KG1 (cell line): ENCODE data around the gene MNS1.
A peak's percentile ranks its signal among the peaks of the same experiment; 100 is the strongest.
"Not testable (repeated sequence)": the region's sequence is repeated elsewhere in the genome, so short reads cannot be mapped to it uniquely, and the experiment has no call there.

Experiments used
- DNase-seq: peaks from one replicate; lab custom pipeline; 2025; lab: John Stamatoyannopoulos, UW

MNS1 gene, protein sequence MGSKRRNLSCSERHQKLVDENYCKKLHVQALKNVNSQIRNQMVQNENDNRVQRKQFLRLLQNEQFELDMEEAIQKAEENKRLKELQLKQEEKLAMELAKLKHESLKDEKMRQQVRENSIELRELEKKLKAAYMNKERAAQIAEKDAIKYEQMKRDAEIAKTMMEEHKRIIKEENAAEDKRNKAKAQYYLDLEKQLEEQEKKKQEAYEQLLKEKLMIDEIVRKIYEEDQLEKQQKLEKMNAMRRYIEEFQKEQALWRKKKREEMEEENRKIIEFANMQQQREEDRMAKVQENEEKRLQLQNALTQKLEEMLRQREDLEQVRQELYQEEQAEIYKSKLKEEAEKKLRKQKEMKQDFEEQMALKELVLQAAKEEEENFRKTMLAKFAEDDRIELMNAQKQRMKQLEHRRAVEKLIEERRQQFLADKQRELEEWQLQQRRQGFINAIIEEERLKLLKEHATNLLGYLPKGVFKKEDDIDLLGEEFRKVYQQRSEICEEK

DNA sequence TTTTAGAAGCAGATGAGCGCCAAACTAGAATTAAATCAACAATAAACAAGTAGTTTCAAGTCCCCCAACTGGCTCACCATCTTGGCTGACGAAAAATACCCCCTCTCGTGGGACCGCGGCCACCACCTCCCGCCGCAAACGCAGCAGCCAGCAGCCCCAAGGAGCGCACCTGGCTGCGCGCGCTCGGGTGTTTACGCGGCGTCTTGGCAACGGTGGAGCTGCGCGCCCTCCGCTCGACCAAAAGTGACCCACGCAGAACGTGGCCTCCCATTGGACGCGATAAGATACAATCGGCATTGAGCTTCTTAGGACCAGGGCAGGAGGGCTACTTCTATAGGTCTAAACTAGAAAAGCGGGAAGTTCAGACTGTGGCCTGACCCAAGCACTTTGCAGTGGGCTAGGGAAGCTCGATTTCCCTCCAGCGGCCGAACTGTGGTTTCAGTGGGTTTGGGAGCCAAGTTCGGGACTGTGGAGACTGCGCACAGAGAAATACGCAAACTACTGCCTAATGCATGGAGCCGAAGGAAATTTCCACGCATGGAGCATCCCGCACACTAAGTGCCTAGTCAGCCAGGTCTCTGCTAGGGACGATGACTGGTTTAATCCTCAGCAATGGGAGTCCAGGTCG lies at the start of gene MNS1:
TSS of gene MNS1 (minus strand) at position 245 of the 628 bp plus-strand sequence. CDS start at position 80, 165 bp downstream.
- DNase-seq, result peak; percentile 89

DNA sequence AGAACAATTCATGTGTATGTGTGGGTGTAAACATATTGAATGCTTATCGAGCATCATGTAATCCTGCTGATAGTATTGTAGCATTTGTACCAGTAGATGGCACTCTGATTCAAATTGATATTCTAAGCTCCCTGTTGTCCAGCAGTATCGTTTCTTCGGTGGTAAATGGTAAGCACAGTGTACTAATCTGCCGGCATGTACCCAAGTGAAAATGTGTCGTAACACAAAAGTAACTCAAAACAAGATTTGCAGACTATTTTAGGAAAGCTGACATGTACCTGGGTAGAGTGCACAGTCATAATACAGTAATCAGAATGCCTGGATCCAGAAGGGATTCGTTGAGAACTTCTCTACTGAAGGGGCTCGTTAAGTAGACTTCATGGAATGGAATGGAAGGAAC lies 31.7 kb upstream of the MNS1 start:
- DNase-seq, result peak; percentile 35

DNA sequence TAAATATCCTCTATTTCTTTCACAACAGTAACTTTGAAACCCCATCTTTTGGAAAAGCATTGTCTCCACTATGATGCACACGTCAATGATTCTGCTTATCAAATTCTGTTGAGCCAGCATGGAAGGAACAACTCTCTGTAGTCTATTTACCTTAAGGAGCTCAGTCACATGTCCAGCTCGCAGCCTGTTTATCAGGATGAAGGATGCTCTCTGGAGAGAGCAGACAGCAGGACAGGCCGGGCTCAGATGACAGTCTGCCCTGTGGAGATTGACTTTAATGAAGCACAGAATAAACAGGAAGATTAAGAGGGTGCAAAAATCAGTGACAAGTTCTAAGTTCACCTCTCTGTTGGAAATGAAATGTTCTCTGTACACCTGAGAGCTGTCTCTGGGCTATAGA lies 30.6 kb upstream of the MNS1 start:
- no peak for DNase-seq

DNA sequence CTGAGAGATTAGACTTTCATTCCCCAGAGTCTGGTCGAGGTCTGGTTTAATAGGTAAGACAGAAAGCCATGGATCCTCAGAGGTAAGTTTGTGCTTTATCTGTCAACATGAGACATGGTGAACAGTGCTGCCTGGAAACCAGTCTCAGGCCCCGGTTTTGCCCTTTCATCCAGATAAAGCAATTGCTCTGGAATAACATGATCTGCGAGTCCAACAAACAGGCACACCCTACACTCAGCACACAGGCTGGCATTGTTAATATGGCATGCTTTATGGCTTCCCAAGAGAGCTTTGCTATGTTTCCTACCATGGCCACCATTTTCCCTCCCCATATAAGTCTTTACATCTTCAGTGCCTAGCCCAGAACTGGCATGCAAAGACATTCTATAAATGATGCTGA lies 30.1 kb upstream of the MNS1 start:
- DNase-seq, result no peak

DNA sequence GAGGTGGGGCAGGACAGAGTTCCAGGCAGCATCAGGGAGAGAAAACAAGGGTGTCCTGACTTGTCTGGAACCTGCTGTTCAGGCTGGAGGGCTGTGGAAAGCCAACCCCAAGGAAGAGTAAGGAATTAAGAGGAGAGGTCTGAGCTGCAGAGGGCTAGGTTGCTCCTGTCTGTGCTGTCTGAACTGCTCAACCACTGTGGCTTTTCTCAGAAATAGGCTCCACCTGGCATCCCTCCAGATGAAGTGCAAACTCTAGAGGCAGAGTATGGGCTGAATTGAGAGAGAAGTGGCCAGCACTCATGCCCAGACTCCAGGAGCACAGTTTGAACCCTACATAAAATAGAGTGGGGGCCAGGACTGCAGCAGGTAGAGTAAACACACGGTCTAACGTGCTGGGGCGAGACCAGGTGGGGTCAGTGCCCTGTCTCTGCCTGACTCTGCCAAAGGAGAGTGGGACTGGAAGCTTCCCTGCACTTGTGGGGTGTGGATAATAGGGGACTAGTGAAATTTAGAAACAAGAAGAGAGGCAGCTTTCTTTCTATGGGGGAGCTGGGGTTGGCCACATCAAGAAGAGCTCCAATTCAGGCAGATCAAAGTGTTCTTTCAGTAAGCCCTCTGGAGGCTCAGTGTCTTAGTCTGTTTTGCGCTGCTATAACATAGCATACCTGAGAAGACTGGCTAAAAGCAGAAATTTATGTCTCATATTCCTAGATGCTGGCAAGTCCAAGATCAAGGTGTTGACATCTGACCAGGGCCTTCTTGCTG lies 28.0 kb upstream of the MNS1 start:
- DNase-seq, result peak; percentile 22

DNA sequence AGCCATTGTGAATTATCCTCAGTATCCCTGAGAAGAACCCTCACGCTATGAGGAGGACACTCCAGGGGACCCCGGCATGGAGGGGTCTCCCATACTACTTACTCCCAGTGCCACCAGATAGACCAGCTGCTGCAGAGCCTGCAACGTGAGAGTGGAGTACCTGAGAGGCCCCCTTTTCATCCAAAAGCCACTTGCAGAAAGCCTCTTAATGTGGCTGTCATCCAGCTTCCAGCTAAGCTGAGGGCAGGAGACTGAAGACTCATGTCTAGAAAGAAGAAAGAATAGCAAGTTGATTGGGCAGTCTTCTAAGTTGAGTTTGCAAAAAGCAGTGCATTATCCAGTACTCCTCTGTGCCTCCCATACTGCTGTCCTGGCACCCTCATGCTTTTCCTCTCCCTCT lies 27.3 kb upstream of the MNS1 start:
- DNase-seq, result no peak

DNA sequence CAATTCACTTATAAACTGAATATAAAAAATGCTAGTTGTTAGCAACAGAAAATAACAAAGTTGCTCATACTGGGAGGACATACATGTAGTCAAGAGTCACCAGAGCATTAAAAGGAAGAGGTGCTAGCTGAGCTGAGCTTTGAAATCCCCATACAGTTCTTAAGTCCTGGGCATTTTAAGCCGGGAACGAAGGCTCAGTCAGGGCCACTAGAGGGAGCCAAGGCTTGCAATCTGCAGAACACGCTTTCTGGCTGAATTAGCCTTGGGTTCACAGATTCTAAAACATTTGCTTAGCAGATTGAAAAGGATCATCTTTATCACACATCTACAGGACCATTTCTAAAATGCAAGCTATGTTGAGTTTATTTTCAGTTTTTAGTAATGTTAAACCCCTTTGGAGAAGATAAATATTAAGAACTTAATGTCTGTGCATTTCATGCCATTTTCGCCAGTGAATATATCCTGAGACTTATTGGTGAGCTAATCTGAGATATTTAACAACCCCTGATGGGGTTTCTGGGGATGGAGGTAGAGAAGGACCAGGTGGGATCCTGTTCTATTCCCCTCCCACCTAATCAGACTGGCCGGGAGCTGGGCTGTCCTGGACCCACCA lies 26.3 kb upstream of the MNS1 start:
- DNase-seq, result peak; percentile 39

DNA sequence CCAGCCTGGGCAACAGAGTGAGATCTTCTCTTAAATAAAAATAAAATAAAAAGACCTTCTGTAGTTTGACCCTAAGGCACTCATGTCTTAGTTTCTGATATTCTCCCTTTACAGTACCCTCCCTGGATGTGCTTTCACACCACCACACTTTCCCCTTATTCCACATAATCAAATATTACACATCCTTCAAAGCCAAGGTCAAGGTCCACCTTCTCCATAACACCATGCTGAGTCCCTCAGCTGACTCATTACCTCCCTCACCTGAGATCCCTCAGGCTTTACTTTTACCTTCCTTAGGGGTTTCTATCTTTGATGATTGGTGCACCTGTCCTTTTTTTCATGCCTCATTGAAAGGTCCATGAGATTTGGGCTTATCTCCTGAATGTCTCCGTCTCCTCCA lies 25.5 kb upstream of the MNS1 start:
- DNase-seq, result no peak

DNA sequence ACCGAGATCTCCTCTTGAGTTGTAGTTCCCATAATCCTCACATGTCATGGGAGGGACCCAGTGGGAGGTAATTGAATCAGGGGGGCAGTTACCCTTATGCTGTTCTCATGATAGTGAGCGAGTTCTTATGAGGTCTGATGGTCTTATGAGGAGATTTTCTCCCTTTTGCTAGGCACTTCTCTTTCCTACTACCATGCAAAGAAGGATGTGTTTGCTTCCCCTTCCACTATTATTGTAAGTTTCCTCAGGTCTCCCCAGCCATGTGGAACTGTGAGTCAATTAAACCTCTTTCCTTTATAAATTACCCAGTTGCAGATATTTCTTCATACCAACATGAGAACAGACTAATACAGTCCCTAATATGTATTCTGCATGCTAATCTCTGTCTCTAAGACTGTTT lies 21.3 kb upstream of the MNS1 start:
- DNase-seq, result not testable (repeated sequence)

DNA sequence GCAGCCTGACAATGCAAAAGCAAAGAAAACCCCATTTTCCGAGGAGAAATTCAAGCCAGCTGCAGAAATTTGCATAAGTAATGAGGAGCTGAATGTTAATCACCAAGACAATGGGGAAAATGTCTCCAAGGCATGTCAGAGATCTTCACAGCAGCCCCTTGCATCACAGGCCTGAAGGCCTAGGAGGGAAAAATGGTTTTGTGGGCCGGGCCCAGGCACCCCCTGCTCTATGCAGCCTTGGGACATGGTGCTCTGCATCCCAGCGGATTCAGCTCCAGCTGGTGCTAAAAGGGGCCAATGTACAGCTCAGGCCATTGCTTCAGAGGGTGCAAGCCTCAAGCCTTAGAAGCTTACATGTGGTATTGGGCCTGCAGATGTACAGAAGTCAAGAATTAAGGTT lies 20.5 kb upstream of the MNS1 start:
- DNase-seq, result not testable (repeated sequence)

DNA sequence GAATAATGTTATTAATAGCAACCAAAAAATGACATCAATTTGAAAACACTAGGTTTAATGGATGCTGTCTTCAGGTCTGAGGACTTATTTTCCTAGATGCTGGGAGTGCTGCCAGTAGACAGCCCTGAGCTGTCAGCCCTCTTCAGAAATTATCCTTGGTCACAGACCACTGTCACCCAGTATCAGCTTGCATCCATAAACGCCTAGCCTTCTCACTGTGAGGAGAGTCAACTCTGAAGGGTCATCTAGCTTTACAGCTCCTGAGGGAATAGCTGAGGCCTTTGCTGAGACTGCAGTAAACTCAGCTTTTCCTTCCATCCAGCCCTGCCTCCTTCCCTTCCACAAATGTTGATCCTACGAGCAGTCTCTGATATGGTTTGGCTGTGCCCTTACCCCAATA lies 19.4 kb upstream of the MNS1 start:
- DNase-seq, result no peak

DNA sequence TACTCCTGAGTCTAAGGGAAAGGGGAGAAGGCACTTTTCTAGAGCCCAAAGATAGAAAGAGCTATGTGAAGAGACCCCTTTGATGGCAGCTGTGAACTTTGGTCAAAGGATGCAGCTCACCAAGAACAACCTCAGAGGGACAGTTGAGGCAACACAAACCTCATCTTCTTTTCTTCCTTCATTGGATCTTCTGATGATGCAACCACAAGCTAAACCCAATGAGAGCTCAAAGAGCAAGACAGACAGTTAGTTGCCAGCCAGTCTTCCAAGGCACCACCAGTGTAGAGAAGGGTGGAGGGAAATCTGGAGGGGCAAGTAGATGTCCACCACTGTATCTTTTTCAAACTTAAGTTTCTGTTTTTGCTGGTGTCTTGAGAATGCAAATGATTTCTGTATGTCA lies 10.4 kb upstream of the MNS1 start:
- no peak for DNase-seq

DNA sequence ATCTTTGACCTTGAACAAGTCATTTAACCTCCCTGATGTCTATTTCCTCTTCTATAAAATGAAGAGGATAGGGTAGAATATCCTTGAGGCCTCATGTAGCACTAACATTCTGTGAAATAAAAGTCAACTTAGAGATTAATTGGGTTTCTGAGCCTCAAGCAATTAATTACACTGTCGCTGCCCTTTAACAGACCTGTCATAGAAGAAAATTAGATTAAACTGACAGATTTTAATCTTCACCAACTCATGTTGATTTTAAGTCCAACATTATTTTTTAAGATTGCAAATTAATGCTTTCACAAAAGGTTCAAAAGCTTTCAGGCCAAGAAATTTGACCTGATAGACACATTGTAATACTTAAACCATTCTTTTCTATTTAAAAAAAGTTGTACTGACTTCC lies 8.1 kb upstream of the MNS1 start:
- no peak for DNase-seq

DNA sequence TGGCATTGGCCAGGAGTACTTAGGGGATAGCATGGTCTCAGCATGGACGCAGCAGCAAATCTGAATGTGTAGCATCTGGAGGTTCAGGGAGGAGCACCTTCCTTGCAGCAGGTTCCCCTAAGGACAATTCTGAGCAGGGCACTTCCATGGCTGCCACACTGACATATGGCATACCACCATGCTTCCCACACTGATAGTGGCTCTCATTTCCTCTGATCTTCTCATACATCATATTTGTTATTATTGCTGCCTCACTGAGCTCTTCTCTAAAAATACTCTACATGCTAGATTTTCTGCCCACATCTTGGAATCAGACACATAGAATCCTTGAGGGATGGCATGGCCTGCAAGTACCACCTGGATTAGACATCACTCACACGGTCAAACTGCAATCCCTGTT lies 7.3 kb upstream of the MNS1 start:
- DNase-seq, result no peak

DNA sequence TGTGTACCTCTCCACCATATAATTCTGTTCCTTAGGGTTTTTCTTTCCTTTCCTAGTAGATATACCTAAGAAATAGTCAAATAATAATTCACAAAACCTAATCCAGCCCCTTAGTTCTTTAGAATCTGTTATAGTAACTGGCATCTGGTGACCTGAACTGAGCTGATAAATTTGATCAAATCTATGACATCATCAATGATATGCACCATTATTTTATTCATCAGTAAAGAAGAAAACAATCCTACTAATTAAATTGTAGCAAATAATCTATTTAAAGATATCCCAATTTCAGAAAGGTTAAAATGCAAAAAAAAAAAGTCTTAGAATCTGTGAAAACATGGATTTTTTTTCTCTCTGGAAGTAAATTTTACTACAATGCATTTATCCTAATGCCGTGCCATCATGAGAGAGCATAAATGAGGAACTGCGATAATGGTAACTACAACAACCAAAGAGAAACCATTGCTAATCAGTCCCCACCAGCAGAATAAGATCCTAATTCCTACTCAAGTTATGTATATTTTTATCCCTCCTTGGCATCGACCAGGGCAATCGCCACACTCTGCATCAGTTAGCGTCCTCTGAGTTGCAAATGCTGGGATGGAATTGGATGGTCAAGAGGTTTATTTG lies 6.6 kb upstream of the MNS1 start:
- no peak for DNase-seq

DNA sequence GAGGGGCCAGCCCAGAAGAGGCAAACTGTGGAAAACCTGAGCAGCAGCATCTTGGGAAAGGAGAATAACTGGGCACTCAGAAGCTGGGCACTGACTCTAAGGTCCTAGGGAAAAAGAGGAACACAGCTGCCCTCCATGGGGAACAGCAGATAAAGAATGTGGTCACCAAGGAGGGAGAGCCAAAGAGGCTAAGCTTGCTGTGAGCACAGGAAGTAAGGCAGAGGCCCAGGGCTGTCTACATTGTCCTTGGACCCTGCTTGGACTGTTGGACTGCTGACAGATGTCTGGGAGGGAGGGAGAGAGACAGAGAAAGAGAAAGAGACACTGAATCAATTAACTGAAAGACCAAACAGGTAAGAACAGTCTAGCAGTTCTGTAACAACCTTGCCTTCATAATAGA lies 4.5 kb upstream of the MNS1 start:
- no peak for DNase-seq

DNA sequence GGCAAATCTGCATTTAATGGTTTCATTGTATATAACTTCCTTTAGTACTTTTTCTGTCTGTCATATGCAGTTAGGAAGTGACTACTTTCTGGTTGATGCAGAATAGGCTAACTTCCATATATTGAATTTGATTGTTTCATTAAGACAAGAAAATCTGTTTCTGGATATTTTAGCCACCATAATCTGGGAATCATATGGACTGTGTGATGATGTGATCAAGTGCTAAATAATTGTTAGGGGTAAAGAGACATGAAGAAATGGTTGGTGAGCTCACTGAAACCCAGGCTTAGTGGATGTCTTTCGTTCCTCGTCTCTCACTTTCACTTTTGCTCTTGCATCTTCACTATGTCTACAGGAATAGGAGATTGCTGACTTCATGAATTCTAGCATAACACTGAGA lies 3.5 kb upstream of the MNS1 start:
- DNase-seq, result peak; percentile 44

DNA sequence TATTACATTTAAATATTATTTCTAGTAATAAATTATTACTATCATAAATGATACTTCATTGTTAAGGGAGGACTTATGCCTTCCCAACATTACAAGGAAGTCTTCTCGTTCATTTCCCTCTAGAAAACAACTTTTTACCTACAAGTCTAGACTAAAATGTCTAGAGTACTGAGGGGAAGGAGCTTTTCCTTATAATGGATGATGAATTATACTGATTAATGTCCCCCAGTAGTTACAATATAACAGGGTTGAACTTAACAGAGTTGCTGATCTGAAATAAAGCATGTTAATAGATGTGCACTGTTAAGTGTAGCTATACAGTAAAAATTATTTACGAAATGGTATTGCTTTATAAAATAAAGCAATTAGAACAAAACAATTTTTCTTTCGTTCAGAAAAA lies 2.7 kb upstream of the MNS1 start:
- DNase-seq, result no peak

DNA sequence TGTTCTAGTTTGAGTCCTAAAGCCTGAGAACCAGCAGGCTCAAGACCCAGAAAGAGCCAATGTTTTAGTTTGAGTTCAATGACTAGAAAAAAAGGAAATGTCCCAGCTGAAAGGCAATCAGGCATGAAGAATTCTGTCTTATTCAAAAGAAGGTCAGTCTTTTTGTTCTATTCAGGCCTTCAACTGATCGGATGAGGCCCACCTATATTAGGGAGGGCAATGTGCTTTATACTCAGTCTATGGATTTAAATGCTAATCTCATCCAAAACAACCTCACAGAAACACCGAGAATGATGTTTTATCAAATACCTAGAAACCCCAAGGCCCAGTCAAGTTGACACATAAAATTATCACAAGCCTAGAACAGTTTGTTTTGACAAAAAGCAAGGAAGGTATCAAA lies 4.0 kb downstream of the MNS1 start:
- no peak for DNase-seq

DNA sequence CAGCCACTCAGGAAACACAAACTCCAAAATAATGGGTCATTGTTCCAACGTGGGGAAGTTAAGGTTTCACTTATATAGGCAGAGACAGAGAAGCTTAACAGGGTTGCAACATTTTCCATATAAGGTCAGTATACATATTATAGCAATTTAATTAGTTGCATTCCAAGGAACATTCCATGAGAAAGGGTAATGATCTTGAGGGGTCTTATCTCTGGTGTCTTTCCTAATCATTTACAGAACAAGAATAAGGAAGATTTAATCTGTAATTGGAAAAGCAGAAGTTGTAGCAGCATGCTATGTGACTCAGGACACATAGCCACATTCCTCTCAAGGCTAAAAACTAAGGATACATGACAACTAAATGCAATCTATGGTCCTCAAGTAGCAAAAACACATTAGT lies 4.9 kb downstream of the MNS1 start:
- DNase-seq, result no peak

DNA sequence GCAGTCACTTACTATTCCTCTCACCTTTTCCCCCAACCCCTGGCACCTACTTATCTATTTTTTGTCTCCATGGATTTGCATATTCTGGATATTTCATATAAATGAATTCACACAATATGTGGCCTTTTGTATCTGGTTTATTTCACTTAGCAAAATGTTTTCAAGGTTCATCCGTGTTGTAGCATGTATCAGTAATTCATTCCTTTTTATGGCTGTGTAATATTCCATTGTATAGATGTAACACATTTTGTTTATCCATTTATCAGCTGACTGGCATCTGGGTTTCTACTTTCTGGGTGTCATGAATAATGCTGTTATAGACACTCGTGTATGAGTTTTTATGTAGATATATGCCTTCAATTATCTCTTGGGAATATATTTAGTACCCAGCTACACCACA lies 5.8 kb downstream of the MNS1 start:
- no peak for DNase-seq

DNA sequence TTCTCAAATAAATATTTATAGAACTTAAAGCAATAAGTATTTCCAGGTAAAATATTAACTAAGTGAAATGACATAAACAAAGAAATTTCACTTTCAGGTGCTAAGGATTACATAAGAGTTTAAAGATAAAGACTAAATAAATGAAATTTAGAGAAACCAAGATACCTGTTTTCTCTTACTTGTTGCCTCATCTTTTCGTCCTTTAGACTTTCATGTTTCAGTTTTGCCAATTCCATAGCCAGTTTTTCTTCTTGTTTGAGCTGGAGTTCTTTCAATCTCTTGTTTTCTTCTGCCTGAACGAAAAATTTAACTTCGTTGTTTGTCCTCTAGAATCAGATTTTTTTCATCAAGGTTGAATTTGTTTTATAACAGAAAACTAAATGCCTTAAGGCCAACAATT lies 8.7 kb downstream of the MNS1 start:
- DNase-seq, result no peak
